T-cell (primary cell): ENCODE results near the gene ZNF777. TPM values are rescaled to one million over a fixed set of nuclear protein-coding genes. Genes with fewer than 3 reads are reported as not detected.
A peak's percentile ranks its signal among the peaks of the same experiment; 100 is the strongest.

Experiments
- ATAC-seq, 4 experiments: fragments of 200-7000 bp in 3 of 4; fragments of 150-1000 bp in 1 of 4; cut with Tn5 transposase; replicated peaks in 1 of 4; 1 replicate in 3 of 4; 2 replicates in 1 of 4; pipeline ENCODE4 v1.10.0; 2021; ENCODE audit warnings: moderate library complexity in 3 of 4, mild to moderate bottlenecking in 2 of 4, moderate number of reproducible peaks in 1 of 4
- CTCF ChIA-PET, 2 donors: fragments of 300-600 bp; sonication (Branson Sonifier 250); formaldehyde crosslinking; loops; one replicate each; lab custom pipeline; 2022; ENCODE audit warnings: antibody characterized with exemption in 2 of 2; lab: Charles Lee
- POLR2A ChIA-PET, 2 donors: fragments of 300-600 bp; sonication (Branson Sonifier 250); formaldehyde crosslinking; loops; one replicate each; lab custom pipeline; 2022; ENCODE audit warnings: antibody characterized with exemption in 2 of 2; lab: Charles Lee
- DNase-seq, 35 experiments: peaks; one replicate each; pipeline versions ENCODE4 v3.0.0 to v3.0.0-alpha.2; 2013 to 2023
- H3K27ac ChIP-seq: one replicate; pipeline ENCODE4 v1.5.1; 2013; ENCODE audit warnings: low read length
- H3K27me3 ChIP-seq, 2 experiments: replicated peaks in 1 of 2; 1 replicate in 1 of 2; 2 replicates in 1 of 2; pipeline versions ENCODE4 v1.6.1 to v1.7.0; 2013; ENCODE audit warnings: low read length in 1 of 2, mixed read lengths in 1 of 2; ENCODE audit not compliant: control insufficient read depth in 2 of 2, insufficient read depth in 2 of 2; ENCODE audit errors: extremely low read depth in 1 of 2
- H3K36me3 ChIP-seq, 2 donors: 1 replicate in 1 of 2; 2 replicates in 1 of 2; pipeline versions ENCODE4 v1.6.1 to v1.7.0; 2013; ENCODE audit warnings: low read length in 1 of 2; ENCODE audit not compliant: control insufficient read depth in 2 of 2, insufficient read depth in 1 of 2; ENCODE audit errors: extremely low read depth in 1 of 2
- H3K4me1 ChIP-seq, 2 experiments: 1 replicate in 1 of 2; 2 replicates in 1 of 2; pipeline versions ENCODE4 v1.6.1 to v1.7.0; 2013; ENCODE audit warnings: low read length in 2 of 2, mixed read lengths in 1 of 2; ENCODE audit not compliant: insufficient read depth in 2 of 2, control insufficient read depth in 1 of 2; ENCODE audit errors: extremely low read depth in 1 of 2
- H3K4me3 ChIP-seq, 2 donors: 1 replicate in 1 of 2; 2 replicates in 1 of 2; pipeline versions ENCODE4 v1.5.1 to v1.7.0; 2013; ENCODE audit warnings: mild to moderate bottlenecking in 2 of 2, low read length in 1 of 2, moderate library complexity in 1 of 2; ENCODE audit not compliant: control insufficient read depth in 1 of 2; ENCODE audit errors: extremely low read depth in 1 of 2
- H3K9me3 ChIP-seq: 2 replicates; pipeline ENCODE4 v1.7.0; 2013
- H3K27ac Mint-ChIP-seq, 2 donors: one replicate each; pipeline ENCODE4 v1.8.0; 2020 to 2021; ENCODE audit warnings: mild to moderate bottlenecking in 2 of 2, mixed read lengths in 2 of 2
- H3K27me3 Mint-ChIP-seq, 2 donors: one replicate each; pipeline ENCODE4 v1.8.0; 2021 to 2022; ENCODE audit warnings: mixed read lengths in 2 of 2
- H3K36me3 Mint-ChIP-seq: one replicate; pipeline ENCODE4 v1.8.0; 2021; ENCODE audit warnings: mixed read lengths
- H3K4me1 Mint-ChIP-seq, 3 donors: one replicate each; pipeline ENCODE4 v1.8.0; 2020 to 2022; ENCODE audit warnings: mixed read lengths in 3 of 3, mild to moderate bottlenecking in 1 of 3
- H3K4me3 Mint-ChIP-seq, 3 donors: one replicate each; pipeline ENCODE4 v1.8.0; 2020 to 2022; ENCODE audit warnings: mild to moderate bottlenecking in 3 of 3, mixed read lengths in 3 of 3, moderate library complexity in 3 of 3
- H3K9me3 Mint-ChIP-seq, 3 donors: one replicate each; pipeline ENCODE4 v1.8.0; 2020 to 2022; ENCODE audit warnings: mixed read lengths in 3 of 3
- WGBS: methylation state at CpG from one replicate; pipeline ENCODE4 v1.1.5; 2013; ENCODE audit warnings: missing lambda C conversion rate; ENCODE audit not compliant: insufficient coverage; 5-methylcytosine and 5-hydroxymethylcytosine counted together
- total RNA-seq, 35 experiments: library from RNA in 6 of 35; stranded (reverse) in 6 of 35; fragments of 120-200 nt in 1 of 35; gene quantifications; one replicate each; pipeline versions ENCODE4 v1.2.1 to v1.2.4 and lab custom pipeline; 2013 to 2026

ZNF777 gene
- total RNA-seq, 5 donors from 2014 or later (not counting 1 experiment from before 2014, with no cell fraction given): 13.2 to 22.5 (median 19.8) TPM

GRCh38 chr7:149440222-149440621, 20.6 kb downstream of the ZNF777 start:
- Histone ChIP-seq H3K4me1 (peaks cover 0 to 4% of the 10 kb centered on the region in 2 experiments), H3K9me3 (no peaks in the 10 kb centered on the region), H3K27ac (peak overlapping the region; percentile 16), H3K36me3 (peaks cover 10 to 32% of the 10 kb centered on the region in 2 donors), H3K4me3 (no peak overlapping the region), H3K27me3 (no peaks in the 10 kb centered on the region)
- ChIA-PET POLR2A (no interaction called here), CTCF (interaction anchor here in 1 of 2 donors (0.6 to 1.1 kb wide), 2 partner anchors 20 to 84 kb away, joined by 3 to 4 read pairs; partner anchors contain the start of gene ZNF777)
- DNase-seq: no peak
- Mint-ChIP-seq H3K4me1 (peaks cover 5 to 18% (median 13%) of the 10 kb centered on the region in 3 donors), H3K4me3 (no peak overlapping the region), H3K9me3 (no peaks in the 10 kb centered on the region), H3K36me3 (peaks cover 32% of the 10 kb centered on the region), H3K27ac (peak overlapping the region; percentile 21 to 75), H3K27me3 (no peaks in the 10 kb centered on the region)
- 85% methylated on average over 3 of the region's 4 CpGs for WGBS
- ATAC-seq: peak in 1 of 4 experiments; percentile 40

GRCh38 chr7:149436358-149436757, 24.5 kb downstream of the ZNF777 start:
- Mint-ChIP-seq H3K9me3 (no peaks in the 10 kb centered on the region), H3K36me3 (peaks cover 51% of the 10 kb centered on the region), H3K4me3 (no peak overlapping the region), H3K27ac (no peak overlapping the region), H3K4me1 (peaks cover 5 to 18% (median 13%) of the 10 kb centered on the region in 3 donors), H3K27me3 (no peaks in the 10 kb centered on the region)
- POLR2A ChIA-PET: no interaction called here
- WGBS: 97% methylated on average over 15 of the region's 15 CpGs
- H3K9me3 ChIP-seq: no peaks in the 10 kb centered on the region
- CTCF ChIA-PET: interaction anchor here (0.6 kb wide), 2 partner anchors 254 to 861 kb away, joined by 3 to 4 read pairs; no protein-coding TSS in a partner anchor
- no peak overlapping the region for H3K27ac ChIP-seq
- peaks cover 18 to 52% of the 10 kb centered on the region in 2 donors for H3K36me3 ChIP-seq
- no peak overlapping the region for H3K4me3 ChIP-seq
- no peak for ATAC-seq
- DNase-seq: no peak
- H3K27me3 ChIP-seq: no peaks in the 10 kb centered on the region
- peaks cover 0 to 4% of the 10 kb centered on the region in 2 experiments for H3K4me1 ChIP-seq

GRCh38 chr7:149433124-149433523, 27.7 kb downstream of the ZNF777 start:
- H3K4me1 Mint-ChIP-seq: peaks cover 0 to 9% (median 5%) of the 10 kb centered on the region in 3 donors
- peaks cover 25 to 58% of the 10 kb centered on the region in 2 donors for H3K36me3 ChIP-seq
- ATAC-seq: no peak

GRCh38 chr7:149432121-149432691, 28.7 kb downstream of the ZNF777 start:
- Histone ChIP-seq H3K27me3 (no peaks in the 10 kb centered on the region), H3K27ac (no peak overlapping the region), H3K36me3 (peaks cover 25 to 58% of the 10 kb centered on the region in 2 donors), H3K4me1 (no peaks in the 10 kb centered on the region), H3K4me3 (no peak overlapping the region), H3K9me3 (no peaks in the 10 kb centered on the region)
- WGBS: 98% methylated on average over 52 of the region's 53 CpGs
- CTCF ChIA-PET: no interaction called here
- Mint-ChIP-seq H3K9me3 (no peaks in the 10 kb centered on the region), H3K4me1 (peaks cover 0 to 9% (median 5%) of the 10 kb centered on the region in 3 donors), H3K27ac (no peak overlapping the region), H3K4me3 (no peak overlapping the region), H3K36me3 (peaks cover 65% of the 10 kb centered on the region), H3K27me3 (no peaks in the 10 kb centered on the region)
- ATAC-seq (no peak), DNase-seq (no peak)
- POLR2A ChIA-PET: no interaction called here

More at GRCh38 chr7:149433124-149433523, 27.7 kb downstream of the ZNF777 start:
- no peak for DNase-seq
- Mint-ChIP-seq H3K36me3 (peaks cover 69% of the 10 kb centered on the region), H3K9me3 (no peaks in the 10 kb centered on the region), H3K27me3 (no peaks in the 10 kb centered on the region), H3K27ac (no peak overlapping the region), H3K4me3 (no peak overlapping the region)
- H3K4me3 ChIP-seq: no peak overlapping the region
- H3K27ac ChIP-seq: no peak overlapping the region
- no peaks in the 10 kb centered on the region for H3K27me3 ChIP-seq
- no peaks in the 10 kb centered on the region for H3K9me3 ChIP-seq
- WGBS: 87% methylated on average over 8 of the region's 8 CpGs
- POLR2A ChIA-PET: no interaction called here
- CTCF ChIA-PET: no interaction called here
- H3K4me1 ChIP-seq: no peaks in the 10 kb centered on the region

- Mint-ChIP-seq H3K27me3 (no peaks in the 10 kb centered on the region), H3K27ac (no peak overlapping the region), H3K9me3 (no peaks in the 10 kb centered on the region), H3K4me3 (no peak overlapping the region), H3K36me3 (peaks cover 62% of the 10 kb centered on the region), H3K4me1 (peaks cover 0 to 9% (median 5%) of the 10 kb centered on the region in 3 donors)
- CTCF ChIA-PET: no interaction called here
- no peaks in the 10 kb centered on the region for H3K9me3 ChIP-seq
- H3K4me1 ChIP-seq: no peaks in the 10 kb centered on the region
- DNase-seq (no peak), ATAC-seq (no peak)
- POLR2A ChIA-PET: no interaction called here
- peaks cover 24 to 56% of the 10 kb centered on the region in 2 donors for H3K36me3 ChIP-seq
- no peak overlapping the region for H3K4me3 ChIP-seq
- H3K27me3 ChIP-seq: no peaks in the 10 kb centered on the region
- WGBS: 98% methylated on average over 62 of the region's 66 CpGs
- no peak overlapping the region for H3K27ac ChIP-seq
Measured at GRCh38 chr7:149431486-149432120, 29.3 kb downstream of the ZNF777 start.

GRCh38 chr7:149430192-149430591, 30.7 kb downstream of the ZNF777 start:
- Mint-ChIP-seq H3K4me3 (no peak overlapping the region), H3K36me3 (peaks cover 55% of the 10 kb centered on the region), H3K27ac (no peak overlapping the region), H3K4me1 (peaks cover 0 to 9% (median 5%) of the 10 kb centered on the region in 3 donors), H3K9me3 (no peaks in the 10 kb centered on the region), H3K27me3 (no peaks in the 10 kb centered on the region)
- ATAC-seq (no peak), DNase-seq (no peak)
- Histone ChIP-seq H3K9me3 (no peaks in the 10 kb centered on the region), H3K27me3 (no peaks in the 10 kb centered on the region), H3K36me3 (peaks cover 20 to 43% of the 10 kb centered on the region in 2 donors), H3K4me3 (no peak overlapping the region), H3K4me1 (no peaks in the 10 kb centered on the region), H3K27ac (no peak overlapping the region)
- WGBS: 96% methylated on average over 3 of the region's 4 CpGs
- POLR2A ChIA-PET: no interaction called here
- CTCF ChIA-PET: interaction anchor here in 1 of 2 donors (0.6 kb wide), 1 partner anchor 13 kb away, joined by 4 read pairs; no protein-coding TSS in a partner anchor
